Measurements from ENCODE around the gene CCDC83. TPM values are rescaled to one million over a fixed set of nuclear protein-coding genes. Genes with fewer than 3 reads are reported as not detected.

The CCDC83 gene
- total RNA-seq, 1 experiment from 2014 or later, result not detected

DNA sequence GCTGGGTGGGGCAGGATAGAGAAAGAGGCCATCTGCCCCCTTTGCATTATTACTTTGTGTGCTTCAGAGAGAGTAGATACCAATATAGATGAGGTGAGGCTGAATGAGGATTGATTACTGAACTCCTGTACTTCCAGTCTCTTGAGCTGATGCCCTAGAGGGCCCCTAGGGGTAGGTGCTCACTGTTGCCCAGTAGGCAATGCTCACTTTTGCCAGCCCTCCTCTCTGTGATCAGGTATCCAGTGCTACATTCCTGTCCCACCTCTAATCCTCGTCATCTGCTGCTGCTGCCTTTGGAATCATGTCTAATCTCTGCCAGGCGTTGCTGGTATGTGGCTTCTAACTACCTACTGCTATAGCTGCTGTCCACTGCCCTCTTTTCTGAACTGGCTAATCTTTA, 57.2 kb downstream of the CCDC83 start:
- intact Hi-C loops (cut with micrococcal nuclease; ENCODE audit: unreplicated experiment), result no loop called here
- H3K9me3 Mint-ChIP-seq (ENCODE audit: low read depth, unreplicated experiment), result no peaks in the 10 kb centered on the region
- BruUV-seq (replicated peaks), result no TSS peak
- no peak overlapping the region for H3K4me3 Mint-ChIP-seq (ENCODE audit: low read depth, unreplicated experiment)
- H3K4me1 Mint-ChIP-seq (ENCODE audit: low read depth, unreplicated experiment), result no peaks in the 10 kb centered on the region
- TF ChIP-seq, protein P1, sequence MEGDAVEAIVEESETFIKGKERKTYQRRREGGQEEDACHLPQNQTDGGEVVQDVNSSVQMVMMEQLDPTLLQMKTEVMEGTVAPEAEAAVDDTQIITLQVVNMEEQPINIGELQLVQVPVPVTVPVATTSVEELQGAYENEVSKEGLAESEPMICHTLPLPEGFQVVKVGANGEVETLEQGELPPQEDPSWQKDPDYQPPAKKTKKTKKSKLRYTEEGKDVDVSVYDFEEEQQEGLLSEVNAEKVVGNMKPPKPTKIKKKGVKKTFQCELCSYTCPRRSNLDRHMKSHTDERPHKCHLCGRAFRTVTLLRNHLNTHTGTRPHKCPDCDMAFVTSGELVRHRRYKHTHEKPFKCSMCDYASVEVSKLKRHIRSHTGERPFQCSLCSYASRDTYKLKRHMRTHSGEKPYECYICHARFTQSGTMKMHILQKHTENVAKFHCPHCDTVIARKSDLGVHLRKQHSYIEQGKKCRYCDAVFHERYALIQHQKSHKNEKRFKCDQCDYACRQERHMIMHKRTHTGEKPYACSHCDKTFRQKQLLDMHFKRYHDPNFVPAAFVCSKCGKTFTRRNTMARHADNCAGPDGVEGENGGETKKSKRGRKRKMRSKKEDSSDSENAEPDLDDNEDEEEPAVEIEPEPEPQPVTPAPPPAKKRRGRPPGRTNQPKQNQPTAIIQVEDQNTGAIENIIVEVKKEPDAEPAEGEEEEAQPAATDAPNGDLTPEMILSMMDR (IDR thresholded peaks at IDR 0.05; ENCODE audit: unreplicated experiment), result no peak
- H3K27me3 Mint-ChIP-seq (ENCODE audit: unreplicated experiment), result no peaks in the 10 kb centered on the region
- H3K27ac Mint-ChIP-seq (ENCODE audit: unreplicated experiment), result no peak overlapping the region
- CTCF ChIA-PET, result no interaction called here
- no peaks in the 10 kb centered on the region for H3K36me3 Mint-ChIP-seq (ENCODE audit: insufficient read depth, unreplicated experiment)
- no peak for DNase-seq

DNA sequence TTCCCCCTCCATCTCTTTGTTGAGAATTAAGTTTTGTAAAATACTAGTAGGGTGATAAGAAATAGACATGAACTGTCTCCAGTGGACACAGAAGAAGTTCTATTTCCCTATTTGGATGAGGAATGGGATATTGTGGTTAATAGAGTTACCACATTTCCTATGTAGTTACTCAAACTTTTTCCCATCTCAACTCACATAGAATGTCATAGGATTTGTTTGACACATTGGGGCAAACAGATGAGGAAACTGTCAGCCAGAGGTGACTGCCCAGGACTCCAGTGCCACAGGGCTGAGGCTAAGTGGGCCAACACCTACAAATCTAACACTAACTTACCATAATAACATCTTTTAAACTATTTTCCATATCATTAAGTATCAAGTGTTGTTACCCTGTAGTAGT, 58.3 kb downstream of the CCDC83 start:
- Mint-ChIP-seq H3K36me3 (ENCODE audit: insufficient read depth, unreplicated experiment) (no peaks in the 10 kb centered on the region), H3K9me3 (ENCODE audit: low read depth, unreplicated experiment) (no peaks in the 10 kb centered on the region), H3K4me3 (ENCODE audit: low read depth, unreplicated experiment) (no peak overlapping the region), H3K27ac (ENCODE audit: unreplicated experiment) (no peak overlapping the region), H3K4me1 (ENCODE audit: low read depth, unreplicated experiment) (no peaks in the 10 kb centered on the region), H3K27me3 (ENCODE audit: unreplicated experiment) (no peaks in the 10 kb centered on the region)
- TF ChIP-seq, protein P1 (IDR thresholded peaks at IDR 0.05; ENCODE audit: unreplicated experiment), result no peak
- intact Hi-C loops (cut with micrococcal nuclease; ENCODE audit: unreplicated experiment), result no loop called here
- CTCF ChIA-PET, result no interaction called here
- no TSS peak for BruUV-seq (replicated peaks)
- no peak for DNase-seq

DNA sequence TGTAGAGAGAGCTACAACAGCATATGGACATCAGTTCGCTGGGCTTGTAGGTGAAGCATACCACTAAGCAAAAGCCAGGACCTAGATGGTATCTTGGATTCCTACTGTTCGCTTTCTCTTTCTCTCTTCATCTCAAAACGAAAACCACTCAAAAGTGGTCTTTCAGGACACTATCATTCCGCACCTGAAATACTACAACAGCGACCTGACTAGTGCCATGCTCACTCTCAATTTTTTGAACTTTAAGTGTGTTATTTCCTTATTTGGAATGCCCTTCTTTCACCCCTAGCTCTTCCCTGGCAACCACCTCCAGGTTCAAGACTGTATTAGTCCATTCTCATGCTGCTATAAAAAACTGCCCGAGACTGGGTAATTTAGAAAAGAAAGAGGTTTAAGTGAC, 59.2 kb downstream of the CCDC83 start:
- intact Hi-C loops (cut with micrococcal nuclease; ENCODE audit: unreplicated experiment), result no loop called here
- no peak overlapping the region for H3K4me3 Mint-ChIP-seq (ENCODE audit: low read depth, unreplicated experiment)
- no peaks in the 10 kb centered on the region for H3K36me3 Mint-ChIP-seq (ENCODE audit: insufficient read depth, unreplicated experiment)
- BruUV-seq (replicated peaks), result no TSS peak
- CTCF ChIA-PET, result no interaction called here
- TF ChIP-seq, protein P1 (IDR thresholded peaks at IDR 0.05; ENCODE audit: unreplicated experiment), result no peak
- no peaks in the 10 kb centered on the region for H3K27me3 Mint-ChIP-seq (ENCODE audit: unreplicated experiment)
- H3K9me3 Mint-ChIP-seq (ENCODE audit: low read depth, unreplicated experiment), result no peaks in the 10 kb centered on the region
- DNase-seq, result no peak
- no peak overlapping the region for H3K27ac Mint-ChIP-seq (ENCODE audit: unreplicated experiment)
- H3K4me1 Mint-ChIP-seq (ENCODE audit: low read depth, unreplicated experiment), result no peaks in the 10 kb centered on the region

DNA sequence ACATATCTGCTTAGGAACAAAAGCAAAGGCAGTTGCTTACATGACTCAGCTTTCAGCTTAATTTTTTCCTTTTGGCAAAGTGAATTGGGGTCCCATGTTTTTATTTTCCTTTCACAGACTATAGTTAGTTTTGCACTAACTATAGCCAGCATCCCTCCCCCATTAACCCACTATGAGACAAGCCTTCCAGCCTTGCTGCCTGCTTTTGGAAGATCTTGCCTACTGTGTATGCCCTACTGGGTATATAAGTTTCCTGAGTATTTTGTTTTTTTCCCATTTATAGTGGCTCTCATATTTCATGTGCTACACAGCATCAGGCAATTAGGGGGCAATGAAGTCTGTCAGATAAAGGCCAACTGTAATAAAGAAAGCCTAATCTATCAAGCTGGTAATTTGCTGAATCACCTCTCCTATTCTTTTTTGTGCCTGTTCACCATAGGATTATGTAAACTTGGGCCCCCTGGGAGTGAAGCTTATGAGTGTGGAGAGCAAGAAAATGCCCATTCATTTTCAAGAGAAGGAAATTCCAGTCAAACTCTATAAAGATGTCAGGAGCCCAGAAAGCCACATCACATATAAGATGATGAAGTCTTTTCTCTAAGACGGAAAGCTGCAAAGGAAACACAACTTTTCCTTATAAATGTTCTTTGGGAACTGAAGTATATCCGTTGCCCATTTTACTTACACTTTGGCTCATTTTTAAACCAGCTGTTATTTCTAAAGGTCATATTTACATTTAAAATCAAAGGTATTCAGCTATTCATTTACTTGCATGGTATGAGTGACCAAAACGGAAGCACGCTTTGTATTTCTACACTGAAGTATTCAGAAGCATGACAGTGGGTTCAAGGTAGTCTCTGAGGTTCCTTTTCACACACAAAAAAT, 64.0 kb downstream of the CCDC83 start:
- no peak overlapping the region for H3K4me3 Mint-ChIP-seq (ENCODE audit: low read depth, unreplicated experiment)
- no peak overlapping the region for H3K27ac Mint-ChIP-seq (ENCODE audit: unreplicated experiment)
- CTCF ChIA-PET, result interaction anchor here (0.5 kb wide), 1 partner anchor 58 kb away, joined by 5 read pairs; no protein-coding TSS in a partner anchor
- no peaks in the 10 kb centered on the region for H3K9me3 Mint-ChIP-seq (ENCODE audit: low read depth, unreplicated experiment)
- H3K27me3 Mint-ChIP-seq (ENCODE audit: unreplicated experiment), result no peaks in the 10 kb centered on the region
- no peaks in the 10 kb centered on the region for H3K4me1 Mint-ChIP-seq (ENCODE audit: low read depth, unreplicated experiment)
- TF ChIP-seq, protein P1 (IDR thresholded peaks at IDR 0.05; ENCODE audit: unreplicated experiment), result no peak
- no TSS peak for BruUV-seq (replicated peaks)
- intact Hi-C loops (cut with micrococcal nuclease; ENCODE audit: unreplicated experiment), result no loop called here
- DNase-seq, result no peak
- no peaks in the 10 kb centered on the region for H3K36me3 Mint-ChIP-seq (ENCODE audit: insufficient read depth, unreplicated experiment)
